Astrocyte of the cerebellum (primary cell): Measurements from ENCODE around the gene DDX51.
A peak's percentile ranks its signal among the peaks of the same experiment; 100 is the strongest.

ENCODE experiments used
- DNase-seq: peaks from one replicate; pipeline ENCODE4 v3.0.0-alpha.2; 2011; ENCODE audit warnings: low read depth
- H3K4me3 ChIP-seq: 2 replicates; pipeline ENCODE4 v1.5.1; 2011; ENCODE audit warnings: mild to moderate bottlenecking, low read depth, low read length, moderate library complexity
- in situ Hi-C: cut with HindIII; loops from 2 replicates; pipeline ENCODE4 v1.10.0; 2017; ENCODE audit warnings: low sequenced_read_pairs
- TF ChIP-seq, protein P1 (sequence below): IDR thresholded peaks from 2 replicates; pipeline ENCODE4 v1.5.1; 2012; ENCODE audit warnings: low read length, low read depth, moderate library complexity, mild to moderate bottlenecking; ENCODE audit errors: missing control alignments

Gene DDX51

DNA sequence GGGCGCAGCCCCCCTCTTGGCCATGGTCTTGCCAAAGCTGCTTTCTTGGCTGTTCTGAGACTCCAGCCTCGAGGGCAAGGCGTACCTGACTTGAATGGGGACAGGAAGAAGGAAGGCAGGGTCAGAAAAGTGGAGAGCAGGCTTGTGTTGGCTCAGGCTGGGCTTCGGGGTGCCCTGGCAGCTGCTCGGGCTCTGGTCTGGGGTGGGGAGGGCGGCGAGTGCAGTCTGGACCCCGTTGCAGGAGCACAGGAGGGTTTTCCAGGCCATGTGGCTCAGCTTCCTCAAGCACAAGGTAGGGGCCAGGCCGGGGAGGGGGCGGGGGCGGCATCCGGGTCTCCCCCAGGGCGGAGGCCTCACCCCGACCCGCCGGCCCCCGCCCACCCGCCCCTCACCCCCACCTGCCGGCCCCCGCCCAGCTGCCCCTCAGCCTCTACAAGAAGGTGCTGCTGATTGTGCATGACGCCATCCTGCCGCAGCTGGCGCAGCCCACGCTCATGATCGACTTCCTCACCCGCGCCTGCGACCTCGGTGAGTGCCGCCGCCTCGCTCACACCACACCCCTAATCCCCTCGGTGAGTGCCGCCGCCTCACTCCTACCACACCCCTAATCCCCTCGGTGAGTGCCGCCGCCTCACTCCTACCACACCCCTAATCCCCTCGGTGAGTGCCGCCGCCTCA lies 4.4 kb upstream of the DDX51 start:
- in situ Hi-C loops, result no loop called here
- TF ChIP-seq, protein P1, sequence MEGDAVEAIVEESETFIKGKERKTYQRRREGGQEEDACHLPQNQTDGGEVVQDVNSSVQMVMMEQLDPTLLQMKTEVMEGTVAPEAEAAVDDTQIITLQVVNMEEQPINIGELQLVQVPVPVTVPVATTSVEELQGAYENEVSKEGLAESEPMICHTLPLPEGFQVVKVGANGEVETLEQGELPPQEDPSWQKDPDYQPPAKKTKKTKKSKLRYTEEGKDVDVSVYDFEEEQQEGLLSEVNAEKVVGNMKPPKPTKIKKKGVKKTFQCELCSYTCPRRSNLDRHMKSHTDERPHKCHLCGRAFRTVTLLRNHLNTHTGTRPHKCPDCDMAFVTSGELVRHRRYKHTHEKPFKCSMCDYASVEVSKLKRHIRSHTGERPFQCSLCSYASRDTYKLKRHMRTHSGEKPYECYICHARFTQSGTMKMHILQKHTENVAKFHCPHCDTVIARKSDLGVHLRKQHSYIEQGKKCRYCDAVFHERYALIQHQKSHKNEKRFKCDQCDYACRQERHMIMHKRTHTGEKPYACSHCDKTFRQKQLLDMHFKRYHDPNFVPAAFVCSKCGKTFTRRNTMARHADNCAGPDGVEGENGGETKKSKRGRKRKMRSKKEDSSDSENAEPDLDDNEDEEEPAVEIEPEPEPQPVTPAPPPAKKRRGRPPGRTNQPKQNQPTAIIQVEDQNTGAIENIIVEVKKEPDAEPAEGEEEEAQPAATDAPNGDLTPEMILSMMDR, result no peak
- DNase-seq, result no peak
- H3K4me3 ChIP-seq, result no peak overlapping the region

DNA sequence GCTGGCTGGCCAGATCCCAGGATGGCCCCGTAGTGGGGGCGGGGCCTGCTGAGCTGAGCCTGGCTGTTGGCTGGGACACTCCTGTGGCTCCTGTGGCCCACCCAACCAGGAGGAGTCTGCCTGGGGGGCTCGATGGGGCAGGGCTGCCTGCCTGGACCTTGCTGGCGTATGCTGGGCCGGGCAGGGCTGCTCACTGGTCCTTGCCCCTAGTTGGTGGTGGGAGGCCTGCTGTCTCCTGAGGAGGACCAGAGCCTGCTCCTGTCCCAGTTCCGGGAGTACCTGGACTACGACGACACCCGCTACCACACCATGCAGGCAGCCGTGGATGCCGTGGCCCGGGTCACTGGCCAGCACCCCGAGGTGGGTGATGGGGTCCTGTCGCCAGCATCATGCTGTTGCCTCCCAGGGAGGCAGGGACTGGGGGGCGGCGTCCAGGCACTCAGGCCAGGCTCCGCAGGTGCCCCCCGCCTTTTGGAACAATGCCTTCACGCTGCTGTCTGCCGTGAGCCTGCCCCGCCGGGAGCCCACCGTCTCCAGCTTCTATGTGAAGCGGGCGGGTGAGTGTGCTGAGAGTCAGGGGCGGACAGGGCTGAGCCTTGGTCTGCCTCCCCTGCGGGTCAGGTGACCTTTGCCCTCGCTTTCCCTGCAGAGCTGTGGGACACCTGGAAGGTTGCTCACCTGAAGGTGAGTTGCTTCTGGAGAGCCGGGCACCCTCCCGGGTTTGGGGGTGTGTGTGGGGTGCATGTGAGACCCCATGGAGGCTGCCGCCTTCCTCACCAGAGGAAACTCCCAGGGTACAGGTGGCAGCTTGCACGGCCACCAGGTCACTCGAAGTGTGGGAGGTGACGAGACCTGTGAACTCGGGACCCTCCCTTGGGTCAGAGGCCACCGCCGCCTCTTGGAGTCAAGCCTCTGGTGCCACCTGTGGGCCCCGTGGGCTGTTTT lies 3.6 kb upstream of the DDX51 start:
- TF ChIP-seq, protein P1, result no peak
- H3K4me3 ChIP-seq, result no peak overlapping the region
- DNase-seq, result no peak
- in situ Hi-C loops, result no loop called here

DNA sequence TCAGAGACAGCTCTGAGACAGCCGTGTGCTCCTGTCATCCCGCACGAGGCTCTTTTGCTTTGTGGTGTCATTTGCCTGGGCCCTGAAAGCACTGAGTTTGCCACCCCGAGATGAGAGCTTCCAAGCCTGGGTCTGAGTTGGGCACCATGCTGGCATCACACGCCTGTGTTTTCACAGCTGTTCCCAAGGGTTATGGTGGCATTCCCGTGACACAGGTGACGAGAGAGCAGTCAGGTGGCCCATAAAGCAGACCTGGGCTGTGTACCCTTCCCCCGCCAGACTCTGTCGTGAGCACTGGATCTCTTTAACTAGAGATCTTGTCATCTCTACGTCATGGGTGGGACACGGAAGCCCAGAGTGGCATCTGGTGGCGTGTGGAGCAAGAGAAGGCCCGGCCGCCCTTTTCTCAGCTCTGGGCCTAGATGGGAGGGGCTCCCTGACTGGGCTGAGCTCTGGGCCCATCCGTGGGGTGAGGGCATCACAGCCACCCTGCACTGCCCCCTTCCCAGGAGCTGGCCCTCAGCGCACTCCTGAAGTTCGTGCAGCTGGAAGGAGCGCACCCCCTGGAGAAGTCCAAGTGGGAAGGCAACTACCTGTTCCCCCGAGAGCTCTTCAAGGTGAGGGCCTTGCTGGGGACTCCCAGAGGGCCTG lies 2.8 kb upstream of the DDX51 start:
- in situ Hi-C loops, result no loop called here
- no peak overlapping the region for H3K4me3 ChIP-seq
- no peak for DNase-seq
- TF ChIP-seq, protein P1, result no peak

DNA sequence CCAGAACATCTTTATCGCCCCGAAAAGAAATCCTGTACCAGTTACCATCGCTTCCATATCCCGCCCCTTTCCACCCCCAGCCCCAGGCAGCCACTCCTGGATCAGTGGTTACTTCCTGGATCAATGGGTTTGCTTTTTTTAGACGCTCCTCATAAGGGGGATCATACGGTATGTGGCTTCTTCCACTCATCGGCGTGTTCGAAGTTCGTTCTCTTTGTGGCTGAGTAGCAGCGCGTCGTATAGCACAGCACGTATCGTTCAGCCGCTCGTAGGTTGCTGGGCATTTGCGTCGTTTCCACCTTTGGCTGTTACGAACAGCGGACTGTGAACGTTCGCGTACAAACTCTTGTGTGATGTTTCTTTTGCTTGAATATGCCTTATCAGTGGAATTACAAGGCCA lies 2.0 kb upstream of the DDX51 start:
- TF ChIP-seq, protein P1, result no peak
- no peak overlapping the region for H3K4me3 ChIP-seq
- in situ Hi-C loops, result no loop called here
- DNase-seq, result no peak

DNA sequence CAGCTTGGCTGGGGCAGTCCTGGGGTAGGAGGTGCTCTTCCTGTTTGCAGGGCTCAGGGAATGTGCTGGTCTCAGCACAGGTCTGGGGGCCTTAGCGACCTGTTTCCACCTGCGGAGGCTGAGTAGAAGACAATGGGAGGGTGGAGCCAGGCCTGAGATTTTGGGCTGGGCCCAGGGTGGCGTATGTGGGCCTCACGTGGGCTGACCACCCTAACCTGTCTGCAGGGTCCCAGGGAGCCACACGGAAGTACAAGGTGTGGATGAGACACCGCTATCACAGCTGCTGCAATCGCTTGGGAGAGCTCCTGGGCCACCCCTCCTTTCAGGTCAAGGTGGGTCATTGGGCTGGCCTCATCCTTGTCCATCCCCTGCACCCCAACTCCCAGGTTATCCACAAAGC lies 1.2 kb upstream of the DDX51 start:
- TF ChIP-seq, protein P1, result no peak
- peak overlapping the region; percentile 86 for H3K4me3 ChIP-seq
- no peak for DNase-seq
- in situ Hi-C loops, result no loop called here

DNA sequence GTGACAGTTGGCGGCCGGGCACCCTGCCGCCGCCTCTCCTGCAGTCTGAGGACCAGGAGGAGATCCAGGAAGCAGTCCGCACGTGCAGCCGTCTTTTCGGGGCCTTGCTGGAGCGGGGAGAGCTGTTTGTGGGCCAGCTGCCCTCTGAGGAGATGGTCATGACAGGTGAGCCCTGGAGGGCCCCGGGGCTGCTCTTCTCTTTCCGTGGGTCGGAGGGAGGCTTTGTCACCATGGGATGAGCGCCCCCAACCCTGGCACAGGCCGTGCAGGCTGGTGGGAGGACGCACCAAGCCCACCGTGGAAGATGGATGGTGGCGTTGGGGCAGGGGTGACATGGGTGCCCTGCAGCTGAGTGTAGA lies 670 bp upstream of the DDX51 start:
- peak overlapping the region; percentile 86 for H3K4me3 ChIP-seq
- DNase-seq, result no peak
- TF ChIP-seq, protein P1, result no peak
- in situ Hi-C loops, result no loop called here
